Stimulated activated CD8-positive, alpha-beta memory T cell treated with anti-CD3 and anti-CD28 coated beads, Interleukin-12 subunit alpha, Interleukin-12 subunit beta, amount 100 ng/mL, for 24 hours (primary cell): ENCODE measurements around the gene ROM1.
"Not testable (repeated sequence)": the region's sequence is repeated elsewhere in the genome, so short reads cannot be mapped to it uniquely, and the experiment has no call there.

Experiments
- DNase-seq: peaks from one replicate; pipeline ENCODE4 v3.0.0-alpha.2; 2020; ENCODE audit errors: extremely low read depth

Gene ROM1

GRCh38 chr11:62610403-62610802 is 2.7 kb upstream of the ROM1 start:
- no peak for DNase-seq

- DNase-seq: no peak
Measured at GRCh38 chr11:62610814-62611704, 2.0 kb upstream of the ROM1 start.

- DNase-seq: no peak
Measured at GRCh38 chr11:62611705-62612365, 1.2 kb upstream of the ROM1 start.

- DNase-seq: no peak
Measured at GRCh38 chr11:62613291-62613778, 278 bp downstream of the ROM1 start.

GRCh38 chr11:62614275-62614674 is 1.2 kb downstream of the ROM1 start:
- DNase-seq: no peak

GRCh38 chr11:62615521-62615920 is 2.5 kb downstream of the ROM1 start:
- no peak for DNase-seq

- DNase-seq: not testable (repeated sequence)
Measured at GRCh38 chr11:62616957-62617356, 3.9 kb downstream of the ROM1 start.

- no peak for DNase-seq
Measured at GRCh38 chr11:62621027-62621566, 8.0 kb downstream of the ROM1 start.

- peak; percentile 88 for DNase-seq
Measured at GRCh38 chr11:62621567-62622470, 8.8 kb downstream of the ROM1 start, which contains the start of gene B3GAT3. Gene B3GAT3 (minus strand): TSS chr11:62621986. CDS start chr11:62621947, 39 bp downstream.

GRCh38 chr11:62622476-62623089 is 9.5 kb downstream of the ROM1 start:
- DNase-seq: no peak

- DNase-seq: no peak
Measured at GRCh38 chr11:62627713-62628112, 14.7 kb downstream of the ROM1 start.

- DNase-seq: no peak
Measured at GRCh38 chr11:62632492-62632891, 19.4 kb downstream of the ROM1 start.

GRCh38 chr11:62644220-62644619 is 31.2 kb downstream of the ROM1 start:
- no peak for DNase-seq

GRCh38 chr11:62645671-62645945 is 32.6 kb downstream of the ROM1 start:
- no peak for DNase-seq

- DNase-seq: peak; percentile 99
Measured at GRCh38 chr11:62645946-62646824, 33.1 kb downstream of the ROM1 start, which contains the start of gene GANAB. Gene GANAB (minus strand): TSS chr11:62646613. CDS start chr11:62646599, 14 bp downstream.

GRCh38 chr11:62646825-62647608 is 34.0 kb downstream of the ROM1 start:
- no peak for DNase-seq

GRCh38 chr11:62647609-62648005 is 34.5 kb downstream of the ROM1 start:
- no peak for DNase-seq

GRCh38 chr11:62648185-62648966 is 35.3 kb downstream of the ROM1 start:
- no peak for DNase-seq

GRCh38 chr11:62648967-62649364 is 35.9 kb downstream of the ROM1 start:
- no peak for DNase-seq
